HepG2 (cell line): ENCODE results near the gene TNFRSF9. TPM values are rescaled to one million over a fixed set of nuclear protein-coding genes. Genes with fewer than 3 reads are reported as not detected.

Experiments used
- ATAC-seq: fragments of 200-7000 bp; cut with Tn5 transposase; 3 replicates; pipeline ENCODE4 v1.9.1; 2020; ENCODE audit warnings: mild to moderate bottlenecking, moderate library complexity
- BruUV-seq: library from RNA; stranded (reverse); fragments of 400-500 nt; replicated peaks from 2 replicates; lab custom pipeline; 2021; lab: Mats Ljungman, UMichigan
- CTCF ChIA-PET: fragments of 300-600 bp; formaldehyde crosslinking; extraction: SDS; loops from one replicate; lab custom pipeline; 2021; ENCODE audit warnings: low total read pairs, inconsistent platforms, low intra/inter-chr PET ratio; lab: Yijun Ruan, JAX
- POLR2A ChIA-PET: fragments of 350-600 bp; sonication (Branson Sonifier 250); formaldehyde crosslinking; loops from one replicate; lab custom pipeline; 2020; ENCODE audit warnings: antibody characterized with exemption, inconsistent platforms; lab: Yijun Ruan, JAX
- DNase-seq: peaks from one replicate; pipeline ENCODE4 v3.0.0-alpha.2; 2015; ENCODE audit warnings: low spot score
- FAIRE-seq: peaks from 3 replicates; lab custom pipeline; 2011; peaks lifted over from hg19 to GRCh38; lab: Jason Lieb, UNC
- H2AFZ ChIP-seq: one replicate; pipeline ENCODE4 v1.6.1; 2011; ENCODE audit warnings: low read length, inconsistent platforms
- H3K27ac ChIP-seq: fragments of 300-600 bp; 3 replicates; pipeline ENCODE4 v1.8.0; 2011; ENCODE audit warnings: mixed run types, mild to moderate bottlenecking, mixed read lengths, low read length, inconsistent platforms; ENCODE audit not compliant: insufficient read depth; ENCODE audit errors: extremely low read length
- H3K27me3 ChIP-seq, 2 experiments: fragments of 200-600 bp in 1 of 2; 2 replicates in 1 of 2; 3 replicates in 1 of 2; pipeline versions ENCODE4 v1.6.0 to v1.8.0; 2011; ENCODE audit warnings: low read length in 2 of 2, mild to moderate bottlenecking in 2 of 2, moderate library complexity in 2 of 2, inconsistent platforms in 1 of 2; ENCODE audit not compliant: insufficient read depth in 2 of 2, control insufficient read depth in 1 of 2
- H3K36me3 ChIP-seq, 2 experiments: fragments of 200-600 bp in 1 of 2; replicated peaks in 1 of 2; 2 replicates in 1 of 2; 3 replicates in 1 of 2; pipeline versions ENCODE4 v1.5.1 to v1.8.0; 2011; ENCODE audit warnings: low read length in 2 of 2, inconsistent platforms in 1 of 2; ENCODE audit not compliant: insufficient read depth in 2 of 2, control insufficient read depth in 1 of 2
- H3K4me1 ChIP-seq: 2 replicates; pipeline ENCODE4 v1.5.1; 2012; ENCODE audit warnings: low read length, inconsistent platforms; ENCODE audit not compliant: insufficient read depth
- H3K4me2 ChIP-seq: 2 replicates; pipeline ENCODE4 v1.6.0; 2011; ENCODE audit warnings: low read depth, low read length, inconsistent platforms
- H3K4me3 ChIP-seq, 3 experiments: fragments of 200-600 bp in 1 of 3; sonication (generic), shearing (Covaris generic) in 1 of 3; replicated peaks in 1 of 3; 2 replicates each; pipeline ENCODE4 v1.5.1; 2011 to 2016; ENCODE audit warnings: low read length in 3 of 3, inconsistent platforms in 2 of 3, low read depth in 2 of 3, mild to moderate bottlenecking in 2 of 3, control low read depth in 1 of 3, mixed read lengths in 1 of 3; ENCODE audit not compliant: insufficient read depth in 1 of 3
- H3K79me2 ChIP-seq: one replicate; pipeline ENCODE4 v1.6.1; 2011; ENCODE audit warnings: low read length, inconsistent platforms; ENCODE audit not compliant: insufficient read depth
- H3K9ac ChIP-seq: 2 replicates; pipeline ENCODE4 v1.6.0; 2011; ENCODE audit warnings: mild to moderate bottlenecking, low read depth, low read length, inconsistent platforms; ENCODE audit not compliant: insufficient read depth
- H3K9me3 ChIP-seq: 2 replicates; pipeline ENCODE4 v1.5.1; 2012; ENCODE audit warnings: mild to moderate bottlenecking, low read length
- H4K20me1 ChIP-seq: 2 replicates; pipeline ENCODE4 v1.6.0; 2011; ENCODE audit warnings: inconsistent platforms, mild to moderate bottlenecking, low read length, moderate library complexity; ENCODE audit not compliant: insufficient read depth
- CAMTA2 ChIP-seq: sonication (generic); formaldehyde crosslinking; IDR thresholded peaks from 2 replicates; pipeline ENCODE4 v1.4.0; 2020; ENCODE audit warnings: mild to moderate bottlenecking, missing genetic modification reagents, borderline replicate concordance
- CC2D1A ChIP-seq: sonication (generic); formaldehyde crosslinking; IDR thresholded peaks from 2 replicates; pipeline ENCODE4 v1.8.1; 2023; ENCODE audit warnings: mild to moderate bottlenecking, missing genetic modification reagents
- PAF1 ChIP-seq: IDR thresholded peaks from 2 replicates; pipeline ENCODE4 v1.6.1; 2016; ENCODE audit warnings: missing genetic modification reagents, missing compliant biosample characterization
- RNF2 ChIP-seq: fragments of 450-650 bp; conservative IDR thresholded peaks from 2 replicates; pipeline ENCODE4 v1.6.1; 2016; ENCODE audit warnings: low read depth
- ZBTB14 ChIP-seq: sonication (generic); formaldehyde crosslinking; IDR thresholded peaks from 2 replicates; pipeline ENCODE4 v1.4.0; 2020; ENCODE audit warnings: missing genetic modification reagents
- ZNF543 ChIP-seq: sonication (generic); formaldehyde crosslinking; IDR thresholded peaks from 2 replicates; pipeline ENCODE4 v1.4.0; 2020; ENCODE audit warnings: mild to moderate bottlenecking, missing genetic modification reagents
- ZNF766 ChIP-seq: sonication (generic); formaldehyde crosslinking; IDR thresholded peaks from 2 replicates; pipeline ENCODE4 v1.5.0; 2020; ENCODE audit warnings: missing genetic modification reagents, borderline replicate concordance
- WGBS: methylation state at CpG from one replicate; pipeline ENCODE4 v1.1.6; 2017; ENCODE audit warnings: low lambda C conversion rate; 5-methylcytosine and 5-hydroxymethylcytosine counted together
- in situ Hi-C: cut with HindIII; loops from 2 replicates; pipeline ENCODE4 v1.10.0; 2017; ENCODE audit warnings: low pct_unique_long_range_greater_than_20kb; ENCODE audit not compliant: extremely low pct_ligation_motif_present
- intact Hi-C: fragments of 100-400 bp; cut with micrococcal nuclease; formaldehyde crosslinking; loops from one replicate; pipeline ENCODE4 v1.10.0; 2022; ENCODE audit not compliant: unreplicated experiment
- polyA plus RNA-seq, 8 experiments: library from polyadenylated mRNA; depleted of rRNA in 3 of 8; stranded (reverse) in 7 of 8; unstranded in 1 of 8; fragments of >200 nt; fragmentation: Illumina TruSeq in 4 of 8; extraction: Trizol in 4 of 8; gene quantifications; 2 replicates each; pipeline versions ENCODE4 v1.2.1 to v1.2.3, GENCODE V29; 2011 to 2016; ENCODE audit warnings: low read depth in 4 of 8, missing spikeins in 1 of 8, mixed read lengths in 1 of 8; ENCODE audit not compliant: insufficient read depth in 1 of 8
- total RNA-seq, 5 experiments: library from RNA; depleted of rRNA; stranded (reverse); fragments of >200 nt; fragmentation: Illumina TruSeq; extraction: Trizol; gene quantifications; 2 replicates each; pipeline ENCODE4 v1.2.3, GENCODE V29; 2016; ENCODE audit warnings: low read depth in 1 of 5
- TF ChIP-seq, protein P1 (sequence below): sonication (generic); formaldehyde crosslinking; IDR thresholded peaks from 2 replicates; pipeline ENCODE4 v1.5.1; 2020; ENCODE audit warnings: missing genetic modification reagents, mild to moderate bottlenecking, borderline replicate concordance

Gene TNFRSF9
- total and polyA plus RNA-seq, 2 of the 13 experiments (the other 11 are each of a cell fraction or from before 2014, with no cell fraction given): 0.07 TPM; not detected in 1

DNA sequence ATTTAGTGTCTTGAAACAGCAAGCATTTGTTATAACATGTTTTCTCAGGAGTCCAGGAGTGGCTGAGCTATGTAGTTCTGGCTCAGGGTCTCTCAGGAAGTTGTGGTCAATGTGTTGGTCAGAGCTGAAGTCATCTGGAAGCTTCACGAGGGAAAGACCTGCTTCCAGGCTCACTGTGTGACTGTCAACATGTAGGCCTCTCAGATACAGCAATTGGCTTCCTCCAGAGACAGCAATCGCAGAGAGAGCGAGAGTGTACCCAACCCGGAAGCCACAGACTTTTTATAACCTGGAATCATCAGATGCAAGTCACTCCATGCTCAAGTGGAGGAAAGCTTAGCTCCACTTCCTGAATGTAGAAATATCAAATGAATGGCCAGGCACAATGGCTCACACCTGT lies 40.9 kb downstream of the TNFRSF9 start (continued):
- TF ChIP-seq, protein P1, sequence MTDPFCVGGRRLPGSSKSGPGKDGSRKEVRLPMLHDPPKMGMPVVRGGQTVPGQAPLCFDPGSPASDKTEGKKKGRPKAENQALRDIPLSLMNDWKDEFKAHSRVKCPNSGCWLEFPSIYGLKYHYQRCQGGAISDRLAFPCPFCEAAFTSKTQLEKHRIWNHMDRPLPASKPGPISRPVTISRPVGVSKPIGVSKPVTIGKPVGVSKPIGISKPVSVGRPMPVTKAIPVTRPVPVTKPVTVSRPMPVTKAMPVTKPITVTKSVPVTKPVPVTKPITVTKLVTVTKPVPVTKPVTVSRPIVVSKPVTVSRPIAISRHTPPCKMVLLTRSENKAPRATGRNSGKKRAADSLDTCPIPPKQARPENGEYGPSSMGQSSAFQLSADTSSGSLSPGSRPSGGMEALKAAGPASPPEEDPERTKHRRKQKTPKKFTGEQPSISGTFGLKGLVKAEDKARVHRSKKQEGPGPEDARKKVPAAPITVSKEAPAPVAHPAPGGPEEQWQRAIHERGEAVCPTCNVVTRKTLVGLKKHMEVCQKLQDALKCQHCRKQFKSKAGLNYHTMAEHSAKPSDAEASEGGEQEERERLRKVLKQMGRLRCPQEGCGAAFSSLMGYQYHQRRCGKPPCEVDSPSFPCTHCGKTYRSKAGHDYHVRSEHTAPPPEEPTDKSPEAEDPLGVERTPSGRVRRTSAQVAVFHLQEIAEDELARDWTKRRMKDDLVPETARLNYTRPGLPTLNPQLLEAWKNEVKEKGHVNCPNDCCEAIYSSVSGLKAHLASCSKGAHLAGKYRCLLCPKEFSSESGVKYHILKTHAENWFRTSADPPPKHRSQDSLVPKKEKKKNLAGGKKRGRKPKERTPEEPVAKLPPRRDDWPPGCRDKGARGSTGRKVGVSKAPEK (CRISPR knock-in tag): no peak
- TF ChIP-seq CAMTA2 (no peak), ZNF766 (CRISPR knock-in tag) (no peak), PAF1 (CRISPR knock-in tag) (no peak), CC2D1A (no peak)

GRCh38 chr1:7898962-7899361 lies 41.7 kb downstream of the TNFRSF9 start:
- in situ Hi-C loops: no loop called here
- FAIRE-seq: no peak

More at GRCh38 chr1:7898962-7899361, 41.7 kb downstream of the TNFRSF9 start:
- CTCF ChIA-PET: no interaction called here
- H3K9ac ChIP-seq: no peak overlapping the region
- no peak overlapping the region for H3K27ac ChIP-seq
- intact Hi-C loops: no loop called here
- TF ChIP-seq RNF2 (no peak), ZBTB14 (CRISPR knock-in tag) (no peak), ZNF543 (CRISPR knock-in tag) (no peak)
- H3K79me2 ChIP-seq: no peaks in the 10 kb centered on the region
- H3K4me1 ChIP-seq: no peaks in the 10 kb centered on the region
- peaks cover 1 to 18% of the 10 kb centered on the region in 2 experiments; a peak in 3 of 5 replicates for H3K27me3 ChIP-seq
- H2AFZ ChIP-seq: no peak overlapping the region
- no peak overlapping the region for H3K4me2 ChIP-seq
- 22% methylated on average over 5 of the region's 5 CpGs for WGBS
- no peaks in the 10 kb centered on the region for H4K20me1 ChIP-seq
- DNase-seq: no peak
- BruUV-seq: no TSS peak
- ATAC-seq: no peak
- no peaks in the 10 kb centered on the region for H3K36me3 ChIP-seq
- no peaks in the 10 kb centered on the region for H3K9me3 ChIP-seq
- H3K4me3 ChIP-seq: no peak overlapping the region
- POLR2A ChIA-PET: no interaction called here
